HCT116 (cell line): Measurements from ENCODE around the gene NF1. TPM values are rescaled to one million over a fixed set of nuclear protein-coding genes. Genes with fewer than 3 reads are reported as not detected.

ENCODE experiments used
- ATAC-seq: fragments of 200-7000 bp; cut with Tn5 transposase; 2 replicates; pipeline ENCODE4 v1.9.1; 2020; ENCODE audit warnings: mild to moderate bottlenecking, moderate library complexity
- BruUV-seq: library from RNA; stranded (reverse); fragments of 400-500 nt; replicated peaks from 2 replicates; lab custom pipeline; 2021; lab: Mats Ljungman, UMichigan
- CTCF ChIA-PET: fragments of 300-600 bp; sonication (Branson Sonifier 250); formaldehyde crosslinking; loops from one replicate; lab custom pipeline; 2021; ENCODE audit warnings: antibody characterized with exemption; lab: Charles Lee
- POLR2A ChIA-PET: fragments of 300-600, 350-600 bp; sonication (Branson Sonifier 250); formaldehyde crosslinking; loops from one replicate; lab custom pipeline; 2021; ENCODE audit warnings: antibody characterized with exemption; lab: Charles Lee
- RAD21 ChIA-PET, 2 experiments: fragments of 300-600 bp; sonication (Branson Sonifier 250); formaldehyde crosslinking; loops; one replicate each; lab custom pipeline; 2023; ENCODE audit warnings: low total read pairs in 2 of 2; ENCODE audit not compliant: uncharacterized antibody in 2 of 2, unreplicated experiment in 2 of 2, low non-redundant PET in 1 of 2; lab: Charles Lee
- DNase-seq: peaks from one replicate; pipeline ENCODE4 v3.0.0-alpha.2; 2010; ENCODE audit warnings: low read depth, low spot score
- H2AFZ ChIP-seq: fragments of 200-600 bp; shearing (Covaris generic), sonication (generic); 2 replicates; pipeline ENCODE4 v1.6.1; 2017; ENCODE audit warnings: low read depth, mixed run types, mixed read lengths, antibody characterized with exemption, low read length; ENCODE audit not compliant: poor library complexity, severe bottlenecking
- H3K27ac ChIP-seq: 2 replicates; pipeline ENCODE4 v1.5.1; 2012; ENCODE audit warnings: low read depth, low read length
- H3K27me3 ChIP-seq: fragments of 200-600 bp; sonication (generic); 2 replicates; pipeline ENCODE4 v1.6.1; 2016; ENCODE audit warnings: mixed run types, low read length, mixed read lengths; ENCODE audit not compliant: insufficient read depth
- H3K36me3 ChIP-seq, 2 experiments: fragments of 200-500 bp in 1 of 2; fragments of 200-600 bp in 1 of 2; sonication (Bioruptor generic) in 1 of 2; sonication (generic) in 1 of 2; 2 replicates each; pipeline versions ENCODE4 v1.5.1 to v1.6.1; 2014 to 2016; ENCODE audit warnings: low read length in 2 of 2, inconsistent platforms in 1 of 2, mixed read lengths in 1 of 2, mixed run types in 1 of 2; ENCODE audit not compliant: insufficient read depth in 2 of 2, control insufficient read depth in 1 of 2
- H3K4me1 ChIP-seq, 2 experiments: fragments of 200-600 bp in 1 of 2; sonication (generic) in 1 of 2; 2 replicates each; pipeline versions ENCODE4 v1.5.1 to v1.6.1; 2012 to 2017; ENCODE audit warnings: low read length in 2 of 2, inconsistent platforms in 1 of 2, mild to moderate bottlenecking in 1 of 2, mixed read lengths in 1 of 2, mixed run types in 1 of 2, moderate library complexity in 1 of 2; ENCODE audit not compliant: insufficient read depth in 2 of 2, control insufficient read depth in 1 of 2
- H3K4me2 ChIP-seq: fragments of 200-600 bp; sonication (generic); 2 replicates; pipeline ENCODE4 v1.6.1; 2017; ENCODE audit warnings: mixed run types, low read length, mixed read lengths
- H3K4me3 ChIP-seq, 2 experiments: fragments of 200-600 bp in 1 of 2; sonication (generic) in 1 of 2; replicated peaks in 1 of 2; 2 replicates each; pipeline ENCODE4 v1.5.1; 2011 to 2016; ENCODE audit warnings: low read length in 2 of 2, control low read depth in 1 of 2, low read depth in 1 of 2, mild to moderate bottlenecking in 1 of 2, mixed read lengths in 1 of 2, mixed run types in 1 of 2
- H3K79me2 ChIP-seq: fragments of 200-600 bp; sonication (generic); 2 replicates; pipeline ENCODE4 v1.6.1; 2017; ENCODE audit warnings: mild to moderate bottlenecking, mixed run types, low read length, moderate library complexity, mixed read lengths; ENCODE audit not compliant: insufficient read depth
- H3K9ac ChIP-seq: fragments of 200-600 bp; sonication (generic); 2 replicates; pipeline ENCODE4 v1.6.1; 2016; ENCODE audit warnings: low read length, mixed read lengths
- H3K9me2 ChIP-seq: fragments of 200-600 bp; sonication (generic), shearing (Covaris generic); 2 replicates; pipeline ENCODE4 v1.6.1; 2017; ENCODE audit warnings: mixed run types, mild to moderate bottlenecking, moderate library complexity; ENCODE audit not compliant: insufficient read depth
- H3K9me3 ChIP-seq, 2 experiments: fragments of 200-500 bp in 1 of 2; fragments of 200-600 bp in 1 of 2; sonication (Bioruptor generic) in 1 of 2; sonication (generic) in 1 of 2; 2 replicates each; pipeline ENCODE4 v1.6.1; 2014 to 2017; ENCODE audit warnings: low read length in 2 of 2, mixed read lengths in 2 of 2, inconsistent platforms in 1 of 2, low read depth in 1 of 2, mild to moderate bottlenecking in 1 of 2, mixed run types in 1 of 2, moderate library complexity in 1 of 2; ENCODE audit not compliant: control insufficient read depth in 1 of 2, insufficient read depth in 1 of 2
- H4K20me1 ChIP-seq: fragments of 200-600 bp; sonication (generic), shearing (Covaris generic); 2 replicates; pipeline ENCODE4 v1.6.1; 2017; ENCODE audit warnings: mixed run types, mild to moderate bottlenecking, moderate library complexity; ENCODE audit not compliant: insufficient read depth
- ATF3 ChIP-seq: IDR thresholded peaks from 2 replicates; pipeline ENCODE4 v1.6.1; 2012
- CBX3 ChIP-seq: IDR thresholded peaks from 2 replicates; pipeline ENCODE4 v1.6.1; 2012; ENCODE audit warnings: low read depth
- CEBPB ChIP-seq: IDR thresholded peaks from 2 replicates; pipeline ENCODE4 v1.6.1; 2012; ENCODE audit warnings: low read depth
- EGR1 ChIP-seq: IDR thresholded peaks from 2 replicates; pipeline ENCODE4 v1.6.1; 2012; ENCODE audit warnings: low read depth
- EZH2 ChIP-seq: fragments of 200-600 bp; sonication (generic); IDR thresholded peaks from 2 replicates; pipeline ENCODE4 v1.6.1; 2017; ENCODE audit warnings: antibody characterized with exemption, mixed run types
- EZH2phosphoT487 ChIP-seq: fragments of 200-600 bp; IDR thresholded peaks from 2 replicates; pipeline ENCODE4 v1.6.1; 2018; ENCODE audit warnings: antibody characterized with exemption, borderline replicate concordance
- FOSL1 ChIP-seq: IDR thresholded peaks from 2 replicates; pipeline ENCODE4 v1.6.1; 2012; ENCODE audit warnings: low read depth
- MAX ChIP-seq: IDR thresholded peaks from 2 replicates; pipeline ENCODE4 v1.6.1; 2012
- POLR2A ChIP-seq: IDR thresholded peaks from 2 replicates; pipeline ENCODE4 v1.7.0; 2011; ENCODE audit warnings: borderline replicate concordance; ENCODE audit not compliant: insufficient read depth, insufficient read length; ENCODE audit errors: extremely low read depth
- RAD21 ChIP-seq: IDR thresholded peaks from 2 replicates; pipeline ENCODE4 v1.6.1; 2012; ENCODE audit warnings: low read depth, mild to moderate bottlenecking
- REST ChIP-seq: IDR thresholded peaks from 2 replicates; pipeline ENCODE4 v1.6.1; 2012; ENCODE audit warnings: low read depth
- SIN3A ChIP-seq: IDR thresholded peaks from 2 replicates; pipeline ENCODE4 v1.6.1; 2012; ENCODE audit warnings: low read depth
- SP1 ChIP-seq: IDR thresholded peaks from 2 replicates; pipeline ENCODE4 v1.6.1; 2012; ENCODE audit warnings: low read depth
- SRF ChIP-seq: IDR thresholded peaks from 2 replicates; pipeline ENCODE4 v1.6.1; 2012; ENCODE audit warnings: low read depth
- TCF7L2 ChIP-seq: IDR thresholded peaks from 2 replicates; pipeline ENCODE4 v1.7.0; 2011; ENCODE audit warnings: borderline replicate concordance, inconsistent platforms; ENCODE audit not compliant: insufficient read depth, insufficient read length; ENCODE audit errors: extremely low read depth
- ZBTB33 ChIP-seq: IDR thresholded peaks from 2 replicates; pipeline ENCODE4 v1.6.1; 2011; ENCODE audit warnings: mild to moderate bottlenecking, low read length, moderate library complexity; ENCODE audit not compliant: insufficient replicate concordance; ENCODE audit errors: extremely low read depth
- intact Hi-C: fragments of 100-400 bp; cut with micrococcal nuclease; formaldehyde crosslinking; loops from 2 replicates; pipeline ENCODE4 v1.10.0; 2022
- total RNA-seq: library from RNA; stranded (reverse); gene quantifications from one replicate; pipeline ENCODE4 v1.2.1, GENCODE V29; 2021; ENCODE audit not compliant: unreplicated experiment

The NF1 gene
- total RNA-seq, 1 experiment from 2014 or later = 20.8 TPM

- H3K9ac ChIP-seq = no peak overlapping the region
- H3K36me3 ChIP-seq = peaks cover 0 to 4% of the 10 kb centered on the region in 2 experiments; a peak in 1 of 4 replicates
- no peaks in the 10 kb centered on the region; the same call in 1 of the 2 replicates for H4K20me1 ChIP-seq
- H3K4me1 ChIP-seq = no peaks in the 10 kb centered on the region
- H3K9me3 ChIP-seq = no peaks in the 10 kb centered on the region
- CTCF ChIA-PET = no interaction called here
- DNase-seq (no peak), ATAC-seq (no peak)
- no peak overlapping the region for H3K4me3 ChIP-seq
- no peaks in the 10 kb centered on the region for H3K27me3 ChIP-seq
- H3K4me2 ChIP-seq = no peak overlapping the region
- no peaks in the 10 kb centered on the region for H3K79me2 ChIP-seq
- no peaks in the 10 kb centered on the region for H3K9me2 ChIP-seq
- POLR2A ChIA-PET = no interaction called here
- intact Hi-C loops = no loop called here
- BruUV-seq = no TSS peak
- TF ChIP-seq SP1 = no peak
- no peak for TF ChIP-seq EZH2
- no peak for TF ChIP-seq POLR2A
- TF ChIP-seq TCF7L2 = no peak
- TF ChIP-seq REST = no peak
- TF ChIP-seq CBX3 = no peak
- TF ChIP-seq CEBPB = no peak
- TF ChIP-seq RAD21 = no peak
- no peak for TF ChIP-seq MAX
- no peak for TF ChIP-seq FOSL1
- no peak for TF ChIP-seq ATF3
- TF ChIP-seq SIN3A = no peak
- no peak for TF ChIP-seq ZBTB33
- TF ChIP-seq EGR1 = no peak
- TF ChIP-seq EZH2phosphoT487 = no peak
- TF ChIP-seq SRF = no peak
- H3K27ac ChIP-seq = no peak overlapping the region
- no peak overlapping the region for H2AFZ ChIP-seq
- RAD21 ChIA-PET = no interaction called here
These were observed 232.9 kb downstream of the NF1 start for GRCh38 chr17:31327534-31328159.
